GM21528 (cell line): ENCODE data around the gene SLC38A11.

Experiments used
- ATAC-seq: cut with Tn5 transposase; IDR thresholded peaks from one replicate; pipeline ENCODE4 v1.9.1; 2021; ENCODE audit warnings: mild to moderate bottlenecking, moderate library complexity; ENCODE audit not compliant: unreplicated experiment, low FRiP score

Gene SLC38A11

GRCh38 chr2:164849506-164849905 lies 105.8 kb downstream of the SLC38A11 start:
- ATAC-seq = no peak

GRCh38 chr2:164847981-164848741 lies 107.2 kb downstream of the SLC38A11 start:
- ATAC-seq = no peak

- no peak for ATAC-seq
Measured at GRCh38 chr2:164847291-164847690, 108.0 kb downstream of the SLC38A11 start.

- ATAC-seq = no peak
Measured at GRCh38 chr2:164846276-164846675, 109.0 kb downstream of the SLC38A11 start.
